IMR-90 (cell line): ENCODE measurements around the gene PPP1R16B. TPM values are rescaled to one million over a fixed set of nuclear protein-coding genes. Genes with fewer than 3 reads are reported as not detected.

ENCODE experiments used
- ATAC-seq: fragments of 200-7000 bp; cut with Tn5 transposase; 2 replicates; pipeline ENCODE4 v1.9.1; 2020; ENCODE audit warnings: low read depth, mild to moderate bottlenecking, moderate library complexity
- BruUV-seq: library from RNA; stranded (reverse); fragments of 400-500 nt; replicated peaks from 2 replicates; lab custom pipeline; 2021; lab: Mats Ljungman, UMichigan
- CTCF ChIA-PET: fragments of 300-600 bp; formaldehyde crosslinking; extraction: SDS; loops from one replicate; lab custom pipeline; 2021; ENCODE audit warnings: antibody characterized with exemption; lab: Yijun Ruan, JAX
- POLR2A ChIA-PET: fragments of 300-600 bp; sonication (Branson Sonifier 250); formaldehyde crosslinking; loops from one replicate; lab custom pipeline; 2022; ENCODE audit warnings: antibody characterized with exemption; ENCODE audit not compliant: unreplicated experiment; lab: Charles Lee
- DNase-seq: peaks from one replicate; pipeline ENCODE4 v3.0.0; 2013
- H2AFZ ChIP-seq: replicated peaks from 2 replicates; pipeline ENCODE3; 2013; ENCODE audit warnings: low read length, mild to moderate bottlenecking; ENCODE audit not compliant: poor library complexity
- H2AK5ac ChIP-seq: 2 replicates; pipeline ENCODE4 v1.6.1; 2013; ENCODE audit warnings: low read depth, low read length, inconsistent platforms
- H2AK9ac ChIP-seq: replicated peaks from 2 replicates; pipeline ENCODE3; 2013; ENCODE audit warnings: mild to moderate bottlenecking, low read depth, low read length, moderate library complexity; ENCODE audit not compliant: poor library complexity
- H2BK120ac ChIP-seq: 2 replicates; pipeline ENCODE4 v1.6.1; 2013; ENCODE audit warnings: low read depth, low read length, inconsistent platforms
- H2BK15ac ChIP-seq: 3 replicates; pipeline ENCODE4 v1.6.1; 2013; ENCODE audit warnings: low read depth, low read length, inconsistent platforms
- H2BK20ac ChIP-seq: 2 replicates; pipeline ENCODE4 v1.6.1; 2013; ENCODE audit warnings: low read depth, mild to moderate bottlenecking, inconsistent platforms, low read length, moderate library complexity
- H2BK5ac ChIP-seq: 2 replicates; pipeline ENCODE4 v1.6.1; 2013; ENCODE audit warnings: mild to moderate bottlenecking, low read depth, low read length, inconsistent platforms; ENCODE audit not compliant: poor library complexity, severe bottlenecking
- H3K14ac ChIP-seq: replicated peaks from 2 replicates; pipeline ENCODE4 v1.6.1; 2013; ENCODE audit warnings: low read depth, low read length, inconsistent platforms
- H3K18ac ChIP-seq: 2 replicates; pipeline ENCODE4 v1.6.1; 2013; ENCODE audit warnings: low read depth, low read length, control low read depth
- H3K23ac ChIP-seq: 2 replicates; pipeline ENCODE4 v1.6.1; 2013; ENCODE audit warnings: low read depth, low read length, inconsistent platforms
- H3K27ac ChIP-seq: 2 replicates; pipeline ENCODE4 v1.5.1; 2013; ENCODE audit warnings: mild to moderate bottlenecking, control low read depth, low read length; ENCODE audit not compliant: insufficient read depth
- H3K27me3 ChIP-seq: 2 replicates; pipeline ENCODE4 v1.6.1; 2013; ENCODE audit warnings: low read length; ENCODE audit not compliant: control insufficient read depth, insufficient read depth
- H3K36me3 ChIP-seq: 2 replicates; pipeline ENCODE4 v1.6.1; 2013; ENCODE audit warnings: low read length, mixed read lengths; ENCODE audit not compliant: control insufficient read depth, insufficient read depth
- H3K4ac ChIP-seq: 2 replicates; pipeline ENCODE4 v1.6.1; 2013; ENCODE audit warnings: low read depth, low read length, inconsistent platforms
- H3K4me1 ChIP-seq: 2 replicates; pipeline ENCODE4 v1.6.1; 2013; ENCODE audit warnings: low read length, mixed read lengths; ENCODE audit not compliant: control insufficient read depth, insufficient read depth
- H3K4me2 ChIP-seq: 2 replicates; pipeline ENCODE4 v1.6.1; 2013; ENCODE audit warnings: low read depth, mild to moderate bottlenecking, control low read depth, low read length, moderate library complexity
- H3K4me3 ChIP-seq: 2 replicates; pipeline ENCODE4 v1.5.1; 2013; ENCODE audit warnings: low read depth, mild to moderate bottlenecking, control low read depth, low read length, moderate library complexity; ENCODE audit not compliant: insufficient read depth
- H3K56ac ChIP-seq: 2 replicates; pipeline ENCODE4 v1.6.1; 2013; ENCODE audit warnings: low read length, inconsistent platforms; ENCODE audit not compliant: insufficient read depth; ENCODE audit errors: extremely low read depth
- H3K79me1 ChIP-seq, 2 experiments: 2 replicates each; pipeline ENCODE4 v1.6.1; 2013; ENCODE audit warnings: low read length in 2 of 2, inconsistent platforms in 1 of 2, low read depth in 1 of 2
- H3K9ac ChIP-seq: 2 replicates; pipeline ENCODE4 v1.6.1; 2013; ENCODE audit warnings: low read depth, low read length, control low read depth
- H3K9me1 ChIP-seq: 2 replicates; pipeline ENCODE4 v1.6.1; 2013; ENCODE audit warnings: low read length, inconsistent platforms; ENCODE audit not compliant: insufficient read depth
- H3K9me3 ChIP-seq: 2 replicates; pipeline ENCODE4 v1.6.1; 2013; ENCODE audit warnings: low read length; ENCODE audit not compliant: control insufficient read depth, insufficient read depth
- H4K20me1 ChIP-seq: 2 replicates; pipeline ENCODE4 v1.6.1; 2013; ENCODE audit warnings: low read length, inconsistent platforms; ENCODE audit not compliant: insufficient read depth
- H4K5ac ChIP-seq: 2 replicates; pipeline ENCODE4 v1.6.1; 2013; ENCODE audit warnings: mild to moderate bottlenecking, low read depth, low read length, control low read depth
- H4K8ac ChIP-seq, 2 experiments: 2 replicates each; pipeline ENCODE4 v1.6.1; 2013; ENCODE audit warnings: low read depth in 2 of 2, low read length in 2 of 2, control low read depth in 1 of 2, inconsistent platforms in 1 of 2
- H4K91ac ChIP-seq: 2 replicates; pipeline ENCODE4 v1.6.1; 2013; ENCODE audit warnings: low read depth, low read length, inconsistent platforms; ENCODE audit not compliant: insufficient read depth
- BHLHE40 ChIP-seq: fragments of 150-350 bp; IDR thresholded peaks from 2 replicates; pipeline ENCODE4 v1.6.1; 2016; ENCODE audit warnings: mild to moderate bottlenecking, low read depth, low read length
- CEBPB ChIP-seq: IDR thresholded peaks from 2 replicates; pipeline ENCODE4 v1.6.1; 2012; ENCODE audit warnings: low read depth, low read length, improper control_type of control experiment
- CHD1 ChIP-seq: IDR thresholded peaks from 2 replicates; pipeline ENCODE4 v1.6.1; 2012; ENCODE audit warnings: low read depth, low read length, improper control_type of control experiment
- CTCF ChIP-seq: conservative IDR thresholded peaks from 2 replicates; pipeline ENCODE4 v1.5.1; 2012; ENCODE audit warnings: mild to moderate bottlenecking, low read depth, low read length, improper control_type of control experiment
- FOS ChIP-seq: fragments of 150-350 bp; IDR thresholded peaks from 2 replicates; pipeline ENCODE4 v1.6.1; 2016; ENCODE audit warnings: low read depth, low read length
- MAFK ChIP-seq: IDR thresholded peaks from 2 replicates; pipeline ENCODE4 v1.6.1; 2012; ENCODE audit warnings: low read depth, low read length, improper control_type of control experiment
- MAZ ChIP-seq: IDR thresholded peaks from 2 replicates; pipeline ENCODE4 v1.6.1; 2012; ENCODE audit warnings: low read depth, mild to moderate bottlenecking, low read length, improper control_type of control experiment, moderate library complexity, borderline replicate concordance
- MXI1 ChIP-seq: IDR thresholded peaks from 2 replicates; pipeline ENCODE4 v1.6.1; 2012; ENCODE audit warnings: low read depth, mild to moderate bottlenecking, low read length, moderate library complexity, borderline replicate concordance
- NFE2L2 ChIP-seq: fragments of 150-350 bp; IDR thresholded peaks from 2 replicates; pipeline ENCODE4 v1.6.1; 2016; ENCODE audit warnings: low read depth, mild to moderate bottlenecking, low read length
- POLR2A ChIP-seq: IDR thresholded peaks from 2 replicates; pipeline ENCODE4 v1.6.1; 2012; ENCODE audit warnings: mild to moderate bottlenecking, low read depth, low read length
- RAD21 ChIP-seq: IDR thresholded peaks from 2 replicates; pipeline ENCODE4 v1.6.1; 2012; ENCODE audit warnings: low read length, improper control_type of control experiment
- RCOR1 ChIP-seq: IDR thresholded peaks from 2 replicates; pipeline ENCODE4 v1.6.1; 2012; ENCODE audit warnings: mild to moderate bottlenecking, low read length, improper control_type of control experiment; ENCODE audit not compliant: insufficient replicate concordance
- RFX5 ChIP-seq: IDR thresholded peaks from 2 replicates; pipeline ENCODE4 v1.8.0; 2012; ENCODE audit warnings: low read depth, mild to moderate bottlenecking, low read length, moderate library complexity
- SMC3 ChIP-seq: fragments of 150-350 bp; IDR thresholded peaks from 2 replicates; pipeline ENCODE4 v1.6.1; 2016; ENCODE audit warnings: low read depth, mild to moderate bottlenecking, antibody characterized with exemption, low read length, moderate library complexity
- WGBS, 2 experiments: methylation state at CpG; one replicate each; pipeline versions ENCODE4 v1.1.5 to v1.1.7; 2013; ENCODE audit warnings: missing lambda C conversion rate in 2 of 2; ENCODE audit not compliant: insufficient read length in 1 of 2; ENCODE audit errors: extremely low coverage in 2 of 2; 5-methylcytosine and 5-hydroxymethylcytosine counted together
- dilution Hi-C: fragments of 300-500 bp; cut with HindIII; formaldehyde crosslinking; loops from one replicate; pipeline ENCODE4 v1.14.3; 2018; ENCODE audit warnings: low sequenced_read_pairs; ENCODE audit not compliant: unreplicated experiment
- in situ Hi-C: fragments of 300-500 bp; cut with MboI; formaldehyde crosslinking; loops from 3 replicates; pipeline ENCODE4 v1.14.3; 2019; ENCODE audit warnings: low sequenced_read_pairs, inconsistent platforms, mixed read lengths
- intact Hi-C: fragments of 100-400 bp; cut with micrococcal nuclease; formaldehyde crosslinking; loops from 2 replicates; pipeline ENCODE4 v1.10.0; 2022
- polyA plus RNA-seq, 3 experiments: library from polyadenylated mRNA; depleted of rRNA; stranded (reverse); fragments of >200 nt; gene quantifications; 2 replicates each; pipeline ENCODE4 v1.2.3, GENCODE V29; 2012; ENCODE audit warnings: low replicate concordance in 1 of 3
- total RNA-seq: library from RNA; depleted of rRNA; stranded (reverse); fragments of >200 nt; gene quantifications from 2 replicates; pipeline ENCODE4 v1.2.3, GENCODE V29; 2012
- TF ChIP-seq, protein P1 (sequence below): fragments of 150-350 bp; IDR thresholded peaks from 2 replicates; pipeline ENCODE4 v1.6.1; 2017; ENCODE audit warnings: mild to moderate bottlenecking, antibody characterized with exemption, low read length, low read depth
- TF ChIP-seq, protein P2 (sequence below): fragments of 150-350 bp; IDR thresholded peaks from 2 replicates; pipeline ENCODE4 v1.6.1; 2016; ENCODE audit warnings: low read depth, mild to moderate bottlenecking, low read length, moderate library complexity, borderline replicate concordance

Gene PPP1R16B
- total and polyA plus RNA-seq, 2 of the 4 experiments (the other 2 are of a cell fraction), result not detected

- no peak overlapping the region for H3K4ac ChIP-seq
- dilution Hi-C loops (no loop called here), in situ Hi-C loops (no loop called here), intact Hi-C loops (no loop called here)
- H3K27me3 ChIP-seq, result peaks cover 11% of the 10 kb centered on the region
- DNase-seq, result peak; percentile 19
- no peaks in the 10 kb centered on the region for H3K4me1 ChIP-seq
- no peak overlapping the region for H3K4me3 ChIP-seq
- no peaks in the 10 kb centered on the region for H3K79me1 ChIP-seq
- H3K9me1 ChIP-seq, result no peaks in the 10 kb centered on the region
- peak; percentile 64 for ATAC-seq
- no peaks in the 10 kb centered on the region for H3K36me3 ChIP-seq
- no peak overlapping the region for H2BK20ac ChIP-seq
- CTCF ChIA-PET, result no interaction called here
- no peak for TF ChIP-seq POLR2A
- TF ChIP-seq, protein P1, sequence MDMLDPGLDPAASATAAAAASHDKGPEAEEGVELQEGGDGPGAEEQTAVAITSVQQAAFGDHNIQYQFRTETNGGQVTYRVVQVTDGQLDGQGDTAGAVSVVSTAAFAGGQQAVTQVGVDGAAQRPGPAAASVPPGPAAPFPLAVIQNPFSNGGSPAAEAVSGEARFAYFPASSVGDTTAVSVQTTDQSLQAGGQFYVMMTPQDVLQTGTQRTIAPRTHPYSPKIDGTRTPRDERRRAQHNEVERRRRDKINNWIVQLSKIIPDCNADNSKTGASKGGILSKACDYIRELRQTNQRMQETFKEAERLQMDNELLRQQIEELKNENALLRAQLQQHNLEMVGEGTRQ, result no peak
- TF ChIP-seq NFE2L2, result no peak
- no peak for TF ChIP-seq RFX5
- TF ChIP-seq BHLHE40, result no peak
- no peak for TF ChIP-seq MAFK
- TF ChIP-seq CHD1, result no peak
- TF ChIP-seq RAD21, result no peak
- TF ChIP-seq MAZ, result no peak
- no peak for TF ChIP-seq MXI1
- TF ChIP-seq FOS, result no peak
- no peak for TF ChIP-seq CEBPB
- TF ChIP-seq, protein P2, sequence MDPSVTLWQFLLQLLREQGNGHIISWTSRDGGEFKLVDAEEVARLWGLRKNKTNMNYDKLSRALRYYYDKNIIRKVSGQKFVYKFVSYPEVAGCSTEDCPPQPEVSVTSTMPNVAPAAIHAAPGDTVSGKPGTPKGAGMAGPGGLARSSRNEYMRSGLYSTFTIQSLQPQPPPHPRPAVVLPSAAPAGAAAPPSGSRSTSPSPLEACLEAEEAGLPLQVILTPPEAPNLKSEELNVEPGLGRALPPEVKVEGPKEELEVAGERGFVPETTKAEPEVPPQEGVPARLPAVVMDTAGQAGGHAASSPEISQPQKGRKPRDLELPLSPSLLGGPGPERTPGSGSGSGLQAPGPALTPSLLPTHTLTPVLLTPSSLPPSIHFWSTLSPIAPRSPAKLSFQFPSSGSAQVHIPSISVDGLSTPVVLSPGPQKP, result no peak
- no peak for TF ChIP-seq CTCF
- TF ChIP-seq RCOR1, result no peak
- no peak for TF ChIP-seq SMC3
- no peak overlapping the region for H4K91ac ChIP-seq
- no peak overlapping the region for H3K9ac ChIP-seq
- no peak overlapping the region for H3K23ac ChIP-seq
- no peak overlapping the region for H2AK5ac ChIP-seq
- H3K27ac ChIP-seq, result no peak overlapping the region
- POLR2A ChIA-PET, result no interaction called here
- 6% methylated on average over 7 of the region's 9 CpGs; no CpG with 5 or more reads in 1 of the 2 experiments for WGBS, 2 experiments
- H4K5ac ChIP-seq, result no peak overlapping the region
- H3K56ac ChIP-seq, result no peak overlapping the region
- H2BK15ac ChIP-seq, result no peak overlapping the region
- no peak overlapping the region for H3K18ac ChIP-seq
- H4K20me1 ChIP-seq, result no peaks in the 10 kb centered on the region; the same call in 1 of the 2 replicates
- no peaks in the 10 kb centered on the region for H3K9me3 ChIP-seq
- H4K8ac ChIP-seq, result no peak overlapping the region
- H2AK9ac ChIP-seq, result no peak overlapping the region
- H3K4me2 ChIP-seq, result no peak overlapping the region
- H3K14ac ChIP-seq, result no peak overlapping the region
- H2AFZ ChIP-seq, result no peak overlapping the region
- BruUV-seq, result no TSS peak
- no peak overlapping the region for H2BK120ac ChIP-seq
- no peak overlapping the region for H2BK5ac ChIP-seq
These were observed 73.4 kb downstream of the PPP1R16B start for GRCh38 chr20:38878866-38879265.
